Brain microvascular endothelial cell (primary cell): ENCODE data around the gene TOR1B.
A peak's percentile ranks its signal among the peaks of the same experiment; 100 is the strongest.

Experiments
- DNase-seq: peaks from one replicate; pipeline ENCODE4 v3.0.0-alpha.2; 2020
- H3K27ac ChIP-seq: fragments of 250-450 bp; sonication (Bioruptor Pico); 2 replicates; pipeline ENCODE4 v1.5.1; 2020; ENCODE audit warnings: mild to moderate bottlenecking, moderate library complexity
- H3K27me3 ChIP-seq: fragments of 250-450 bp; sonication (Bioruptor Pico); replicated peaks from 2 replicates; pipeline ENCODE4 v1.5.1; 2020; ENCODE audit warnings: mild to moderate bottlenecking
- H3K36me3 ChIP-seq: fragments of 250-450 bp; sonication (Bioruptor Pico); replicated peaks from 2 replicates; pipeline ENCODE4 v1.5.1; 2020; ENCODE audit warnings: mild to moderate bottlenecking
- H3K4me3 ChIP-seq: 2 replicates; pipeline ENCODE4 v1.5.1; 2011; ENCODE audit warnings: low read depth, mild to moderate bottlenecking, control low read depth, low read length, moderate library complexity
- in situ Hi-C: cut with HindIII; loops from 2 replicates; pipeline ENCODE4 v1.10.0; 2017; ENCODE audit warnings: low sequenced_read_pairs, low pct_ligation_motif_present
- TF ChIP-seq, protein P1 (sequence below): IDR thresholded peaks from 2 replicates; pipeline ENCODE4 v1.5.1; 2011; ENCODE audit warnings: low read depth, mild to moderate bottlenecking, moderate library complexity, low read length, control low read depth, inconsistent platforms; ENCODE audit errors: missing control alignments

TOR1B gene

DNA sequence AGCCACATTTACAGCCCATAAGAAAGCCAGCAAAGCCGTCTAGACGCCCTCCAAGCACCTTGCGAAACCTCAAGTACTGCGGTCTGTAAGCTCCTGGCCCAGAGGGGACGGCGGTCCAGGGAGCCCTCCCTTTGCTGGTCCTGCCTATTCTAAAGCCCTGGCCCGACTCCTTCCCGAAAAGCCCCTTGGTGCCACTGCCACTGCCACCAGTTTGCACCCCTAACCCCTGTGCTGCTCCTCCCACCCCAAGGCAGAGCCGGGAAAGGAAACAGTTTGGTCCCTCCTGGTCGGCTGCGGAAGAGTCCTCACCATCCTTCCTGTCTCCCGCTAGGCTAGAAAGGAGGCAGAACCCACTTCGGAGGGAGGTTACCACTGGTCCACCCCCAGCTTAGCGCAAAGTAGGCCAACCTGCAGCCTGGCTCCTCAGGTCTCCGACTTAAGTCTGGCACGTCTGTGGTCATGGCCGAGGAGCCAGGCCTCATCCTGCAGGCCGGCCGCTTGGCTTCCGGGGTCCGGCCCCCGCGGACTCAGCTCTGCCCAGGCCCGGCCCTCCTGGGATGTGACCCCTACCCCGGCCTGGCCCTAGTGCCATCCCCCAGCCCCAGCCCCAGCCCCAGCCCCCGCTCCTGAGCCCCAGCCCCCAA lies 20.0 kb downstream of the TOR1B start:
- DNase-seq: no peak
- TF ChIP-seq, protein P1, sequence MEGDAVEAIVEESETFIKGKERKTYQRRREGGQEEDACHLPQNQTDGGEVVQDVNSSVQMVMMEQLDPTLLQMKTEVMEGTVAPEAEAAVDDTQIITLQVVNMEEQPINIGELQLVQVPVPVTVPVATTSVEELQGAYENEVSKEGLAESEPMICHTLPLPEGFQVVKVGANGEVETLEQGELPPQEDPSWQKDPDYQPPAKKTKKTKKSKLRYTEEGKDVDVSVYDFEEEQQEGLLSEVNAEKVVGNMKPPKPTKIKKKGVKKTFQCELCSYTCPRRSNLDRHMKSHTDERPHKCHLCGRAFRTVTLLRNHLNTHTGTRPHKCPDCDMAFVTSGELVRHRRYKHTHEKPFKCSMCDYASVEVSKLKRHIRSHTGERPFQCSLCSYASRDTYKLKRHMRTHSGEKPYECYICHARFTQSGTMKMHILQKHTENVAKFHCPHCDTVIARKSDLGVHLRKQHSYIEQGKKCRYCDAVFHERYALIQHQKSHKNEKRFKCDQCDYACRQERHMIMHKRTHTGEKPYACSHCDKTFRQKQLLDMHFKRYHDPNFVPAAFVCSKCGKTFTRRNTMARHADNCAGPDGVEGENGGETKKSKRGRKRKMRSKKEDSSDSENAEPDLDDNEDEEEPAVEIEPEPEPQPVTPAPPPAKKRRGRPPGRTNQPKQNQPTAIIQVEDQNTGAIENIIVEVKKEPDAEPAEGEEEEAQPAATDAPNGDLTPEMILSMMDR: no peak
- H3K27ac ChIP-seq: no peak overlapping the region

DNA sequence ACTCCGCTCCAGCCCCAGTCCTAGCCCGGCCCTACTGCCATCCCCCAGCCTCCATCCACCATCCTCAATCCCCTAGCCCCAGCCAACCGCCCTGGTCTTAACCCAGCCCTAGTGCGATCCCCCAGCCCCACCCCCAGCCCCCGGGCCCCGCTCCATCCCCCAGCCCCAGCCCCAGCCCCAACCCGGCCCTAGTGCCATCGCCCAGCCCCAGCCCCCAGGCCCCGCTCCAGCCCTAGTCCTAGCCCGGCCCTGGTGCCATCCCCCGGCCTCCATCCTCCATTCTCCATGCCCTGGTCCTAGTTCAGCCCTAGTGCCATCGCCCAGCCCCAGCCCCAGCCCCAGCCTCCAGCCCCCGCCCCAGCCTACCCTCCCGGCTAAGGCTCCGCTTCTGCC lies 20.6 kb downstream of the TOR1B start:
- H3K27ac ChIP-seq: peak overlapping the region; percentile 54
- H3K36me3 ChIP-seq: peaks cover 40% of the 10 kb centered on the region
- DNase-seq: no peak
- TF ChIP-seq, protein P1: no peak
- in situ Hi-C loops: no loop called here
- peak overlapping the region; percentile 87 for H3K4me3 ChIP-seq
- no peaks in the 10 kb centered on the region for H3K27me3 ChIP-seq

More for the DNA sequence above, 20.0 kb downstream of the TOR1B start:
- peak overlapping the region; percentile 87 for H3K4me3 ChIP-seq
- H3K36me3 ChIP-seq: peaks cover 43% of the 10 kb centered on the region
- in situ Hi-C loops: no loop called here
- no peaks in the 10 kb centered on the region for H3K27me3 ChIP-seq

DNA sequence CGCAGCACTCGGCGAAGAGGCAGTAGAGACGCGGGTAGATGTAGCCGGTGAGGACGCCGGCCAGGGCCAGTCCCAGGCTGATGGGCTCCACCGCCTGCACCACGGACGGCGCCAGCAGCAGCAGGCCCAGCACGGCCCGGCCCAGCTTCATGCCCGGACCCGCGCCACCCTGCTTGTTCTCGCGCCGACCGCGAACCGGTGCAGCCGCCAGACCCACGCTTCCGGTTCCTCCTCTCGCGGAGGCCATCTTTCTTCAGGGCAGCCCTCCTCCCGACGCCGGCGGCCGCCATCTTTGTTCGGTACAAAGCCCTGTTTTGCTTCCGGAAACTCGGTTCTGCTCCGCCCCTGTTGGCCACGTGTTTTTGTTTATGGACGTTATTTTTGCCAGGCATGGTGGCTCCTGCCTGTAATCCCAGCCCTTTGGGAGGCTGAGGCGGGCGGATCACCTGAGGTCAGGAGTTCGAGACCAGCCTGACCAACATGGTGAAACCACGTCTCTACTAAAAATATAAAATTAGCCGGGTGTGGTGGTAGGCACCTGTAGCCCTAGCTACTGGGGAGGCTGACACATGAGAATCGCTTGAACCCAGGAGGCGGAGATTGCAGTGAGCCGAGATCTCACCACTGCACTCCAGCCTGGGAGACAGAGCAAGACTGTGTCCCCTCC lies 21.1 kb downstream of the TOR1B start, which contains the start of gene TOR1A:
TOR1A (minus strand) TSS at position 202 of the 667 bp plus-strand sequence; CDS start at position 151, 51 bp downstream.
- DNase-seq: peak; percentile 90
- peak within 1 kb of the TSS; percentile 87 for H3K4me3 ChIP-seq
- in situ Hi-C loops: no loop called here
- no peaks in the 10 kb centered on the region for H3K27me3 ChIP-seq
- peak within 1 kb of the TSS; percentile 54 for H3K27ac ChIP-seq
- TF ChIP-seq, protein P1: no peak
- peaks cover 40% of the 10 kb centered on the region for H3K36me3 ChIP-seq

DNA sequence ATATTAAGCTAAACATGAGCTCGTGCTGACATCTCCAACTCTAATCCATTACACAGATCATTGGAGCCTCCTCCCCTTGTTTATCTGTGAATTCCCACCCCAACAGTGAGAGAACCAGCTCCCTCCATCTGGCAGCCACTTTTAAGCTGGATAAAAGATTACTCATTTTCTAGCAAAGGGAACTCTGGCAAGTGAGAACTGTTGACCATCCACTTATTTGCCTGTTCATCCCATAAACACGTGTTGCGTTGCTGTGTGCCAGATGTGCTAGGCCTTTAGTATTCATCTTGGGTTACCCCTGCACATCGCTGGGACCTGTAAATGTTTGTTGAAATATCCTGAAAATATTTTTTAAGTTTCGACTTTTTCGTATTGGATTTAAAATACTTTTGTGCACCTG lies 23.4 kb downstream of the TOR1B start:
- Histone ChIP-seq H3K4me3 (no peak overlapping the region), H3K27ac (no peak overlapping the region), H3K27me3 (no peaks in the 10 kb centered on the region), H3K36me3 (peaks cover 41% of the 10 kb centered on the region)
- in situ Hi-C loops: no loop called here
- TF ChIP-seq, protein P1: no peak
- no peak for DNase-seq

DNA sequence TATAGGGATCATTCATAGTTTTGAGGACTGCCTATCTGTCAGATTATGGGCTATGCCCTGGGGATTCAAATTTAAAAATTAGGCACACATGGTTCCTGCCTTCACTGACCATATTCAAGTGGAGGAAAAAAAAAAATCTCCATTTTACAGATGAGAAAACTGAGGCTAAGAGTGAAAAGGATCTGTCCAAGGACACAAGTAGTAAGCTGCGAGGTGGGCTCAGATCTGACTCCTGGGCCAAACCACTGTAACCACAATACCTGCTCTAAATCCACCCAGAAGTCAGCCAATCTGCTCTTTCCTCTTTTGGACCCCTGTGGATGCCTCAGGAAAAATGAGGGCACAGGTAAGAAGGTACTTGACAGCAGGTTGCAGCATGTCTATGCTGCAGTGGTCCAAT lies 23.8 kb downstream of the TOR1B start:
- Histone ChIP-seq H3K36me3 (peaks cover 41% of the 10 kb centered on the region), H3K27ac (no peak overlapping the region), H3K4me3 (no peak overlapping the region), H3K27me3 (no peaks in the 10 kb centered on the region)
- in situ Hi-C loops: no loop called here
- DNase-seq: no peak
- TF ChIP-seq, protein P1: no peak
